GM15510 (cell line): ENCODE measurements around the gene CHAT.

Experiments used
- POLR2A ChIP-seq: IDR thresholded peaks from 3 replicates; pipeline ENCODE4 v1.6.1; 2011; ENCODE audit warnings: borderline replicate concordance; ENCODE audit not compliant: insufficient read length; ENCODE audit errors: extremely low read depth

Gene CHAT

DNA sequence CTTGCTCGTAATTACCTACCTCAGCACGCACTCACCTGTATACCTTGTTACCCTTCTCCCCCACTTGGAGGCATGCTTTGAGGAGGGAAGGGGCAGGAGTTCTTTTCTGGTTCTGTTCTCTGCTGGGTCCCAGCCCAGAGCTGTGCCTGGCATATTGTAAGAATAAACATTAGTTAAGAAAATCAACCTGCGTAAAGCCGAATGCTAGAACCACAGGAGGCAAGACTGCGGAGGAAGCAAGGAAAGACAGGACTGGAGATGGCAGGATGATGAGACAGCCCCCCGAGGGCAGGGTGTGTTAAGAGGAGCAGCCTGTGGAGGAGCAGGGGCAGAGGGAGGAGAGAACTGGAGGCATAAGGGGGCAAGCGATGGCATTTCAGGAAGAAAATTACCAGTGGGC, 75.1 kb downstream of the CHAT start:
- TF ChIP-seq POLR2A, result no peak

DNA sequence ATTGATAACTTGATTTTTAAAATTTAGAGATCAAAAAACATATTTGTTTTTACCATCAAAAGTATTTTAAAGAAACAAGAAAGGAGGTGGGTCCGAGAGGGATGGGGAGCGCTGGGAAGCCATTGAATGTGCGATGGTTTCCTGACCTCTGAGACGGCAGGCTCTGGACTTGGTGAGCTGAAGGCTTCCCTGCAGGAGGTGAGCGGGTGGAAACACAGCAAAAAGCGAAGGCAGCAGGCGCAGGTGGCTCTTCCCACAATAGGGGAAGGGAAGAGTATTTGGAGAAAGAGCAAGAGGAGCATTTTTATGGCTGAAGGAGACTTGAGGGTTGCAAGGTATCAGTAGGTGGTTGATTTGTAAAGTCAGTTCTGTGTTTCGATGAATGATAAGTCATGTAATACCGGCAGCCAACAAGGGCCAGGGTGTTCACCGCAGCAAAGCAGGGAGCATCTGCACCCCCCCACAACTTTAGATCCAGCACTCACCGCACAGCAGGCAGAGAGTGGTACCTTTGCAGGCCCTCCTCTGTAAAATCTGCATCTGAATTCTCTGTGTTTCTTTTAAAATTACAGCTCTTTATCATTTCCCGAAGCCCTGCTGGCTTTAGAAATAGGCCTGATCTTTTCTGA, 76.2 kb downstream of the CHAT start:
- TF ChIP-seq POLR2A, result no peak

DNA sequence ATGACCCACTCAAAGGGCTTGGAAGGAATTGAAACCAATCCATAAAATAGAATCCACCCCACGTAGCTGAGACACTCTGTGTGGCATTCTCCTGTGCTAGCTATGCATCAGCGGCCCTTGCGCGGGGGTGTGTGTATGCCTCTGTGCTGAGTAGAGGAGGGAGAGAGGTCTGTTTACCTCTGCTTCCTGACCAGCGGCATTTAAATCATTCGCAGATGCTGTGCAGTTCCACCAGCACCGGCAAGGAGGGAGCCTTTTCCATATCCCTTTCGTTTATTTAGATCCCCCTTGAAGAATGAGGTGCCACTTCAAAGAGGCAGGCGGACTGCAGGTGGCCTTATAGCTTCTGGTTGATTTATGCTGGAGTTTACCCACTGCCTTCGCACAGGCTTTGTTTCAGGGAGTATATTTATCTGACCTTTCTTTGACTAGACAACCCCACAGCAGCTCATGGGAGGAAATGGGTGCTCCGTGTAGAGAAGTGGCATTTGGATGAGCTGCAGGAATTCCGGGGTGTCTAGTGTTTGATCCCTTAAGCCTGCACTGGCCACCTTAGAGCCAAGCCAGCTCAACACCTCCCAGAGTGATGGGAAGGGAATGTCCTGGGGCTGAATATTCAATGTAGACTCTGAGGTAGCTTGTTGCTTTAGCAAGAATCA, 77.0 kb downstream of the CHAT start:
- no peak for TF ChIP-seq POLR2A

DNA sequence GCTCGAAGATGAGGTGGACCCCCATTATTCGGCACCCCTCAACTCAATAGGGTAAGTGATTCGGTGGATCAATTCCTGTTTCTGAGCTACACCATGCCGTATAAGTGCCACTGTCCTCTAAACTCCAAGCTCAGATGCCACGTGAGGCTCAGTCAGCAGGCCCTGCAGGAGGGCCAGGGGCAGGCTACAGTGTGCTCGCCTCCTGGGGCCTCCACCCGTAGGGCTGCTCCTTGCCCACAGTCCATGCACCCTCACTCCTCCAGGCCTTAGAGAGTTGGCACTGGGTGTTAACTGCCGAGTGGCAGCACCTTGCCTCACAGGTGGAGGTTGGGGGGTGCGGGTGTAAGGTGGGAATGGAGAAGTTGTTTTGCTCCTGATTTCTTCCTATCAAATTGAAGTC, 77.8 kb downstream of the CHAT start:
- TF ChIP-seq POLR2A, result no peak

DNA sequence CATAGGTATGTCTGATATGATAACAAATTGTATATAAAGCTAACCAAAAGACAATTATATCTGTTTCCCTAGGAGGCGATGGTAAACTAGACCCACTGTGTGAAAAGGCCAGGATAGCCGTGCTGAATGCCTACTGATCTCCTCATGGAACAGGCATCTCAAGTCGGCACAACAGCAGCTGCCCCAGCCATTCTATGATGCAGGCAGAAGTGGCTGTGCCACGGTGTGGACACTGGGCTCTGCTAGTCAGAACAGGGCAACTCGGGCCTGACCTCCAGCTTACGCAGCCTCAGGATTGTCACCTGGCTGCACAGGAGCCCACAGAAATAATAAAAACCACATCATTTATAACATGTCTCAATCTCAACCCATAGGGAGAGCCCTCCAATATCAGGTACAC, 80.6 kb downstream of the CHAT start:
- TF ChIP-seq POLR2A, result no peak

DNA sequence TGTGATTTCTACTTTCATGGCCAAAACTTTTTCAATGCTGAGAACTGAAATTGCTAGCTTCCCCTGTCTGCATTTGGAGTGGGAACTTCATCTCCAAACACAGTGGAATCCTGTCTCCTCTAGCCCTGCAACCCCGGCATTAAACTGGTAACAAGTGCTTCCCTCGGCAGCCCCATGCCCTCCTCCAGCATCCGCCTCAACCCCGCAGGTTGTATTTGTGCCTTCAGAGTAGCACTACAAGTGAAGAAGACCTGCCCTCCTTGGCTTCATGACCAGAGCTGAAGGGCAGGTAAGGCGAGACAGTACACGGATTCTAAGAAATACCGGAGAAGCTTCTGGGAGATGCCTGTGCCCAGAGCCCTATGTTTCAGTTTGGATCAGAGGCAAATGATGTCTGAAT, 82.5 kb downstream of the CHAT start:
- no peak for TF ChIP-seq POLR2A

DNA sequence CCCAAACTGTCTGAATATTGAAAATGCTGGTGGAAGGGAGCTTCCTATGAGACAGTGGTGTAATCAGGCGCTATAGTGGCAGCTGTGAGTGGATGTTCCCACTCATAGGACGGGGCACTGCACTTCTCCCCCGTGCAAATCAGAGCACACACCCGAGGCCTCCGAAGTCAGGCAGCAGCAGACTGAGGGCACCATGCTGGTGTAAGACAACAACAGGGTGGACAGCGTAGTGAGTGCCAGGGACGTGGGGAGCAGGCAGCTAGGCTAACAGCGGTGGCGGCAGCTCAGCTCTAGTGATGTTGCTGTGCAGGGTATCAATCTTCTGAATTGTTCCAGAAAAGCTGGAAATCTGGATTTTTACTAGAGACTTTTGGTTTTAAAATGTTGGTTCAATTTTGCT, 84.8 kb downstream of the CHAT start:
- TF ChIP-seq POLR2A, result no peak

DNA sequence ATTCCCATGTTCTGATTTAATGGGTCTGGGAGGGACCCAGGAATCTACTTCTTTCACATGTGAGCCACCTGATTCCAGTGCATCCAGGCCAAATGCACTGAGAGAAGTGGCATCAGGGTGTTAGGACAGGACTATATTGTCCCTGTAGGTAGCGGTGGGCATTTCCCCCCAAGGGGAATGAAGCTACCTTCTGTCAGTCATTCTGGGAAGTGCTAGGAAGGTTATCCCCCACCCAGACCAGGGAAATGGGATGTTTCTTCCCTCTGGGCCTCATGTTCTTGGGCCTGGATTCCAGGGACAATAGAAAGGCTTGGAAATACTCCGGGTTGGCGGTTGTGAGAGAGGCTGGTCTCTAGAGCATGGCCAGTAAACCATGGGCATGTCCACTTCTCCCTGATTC, 86.4 kb downstream of the CHAT start:
- no peak for TF ChIP-seq POLR2A

DNA sequence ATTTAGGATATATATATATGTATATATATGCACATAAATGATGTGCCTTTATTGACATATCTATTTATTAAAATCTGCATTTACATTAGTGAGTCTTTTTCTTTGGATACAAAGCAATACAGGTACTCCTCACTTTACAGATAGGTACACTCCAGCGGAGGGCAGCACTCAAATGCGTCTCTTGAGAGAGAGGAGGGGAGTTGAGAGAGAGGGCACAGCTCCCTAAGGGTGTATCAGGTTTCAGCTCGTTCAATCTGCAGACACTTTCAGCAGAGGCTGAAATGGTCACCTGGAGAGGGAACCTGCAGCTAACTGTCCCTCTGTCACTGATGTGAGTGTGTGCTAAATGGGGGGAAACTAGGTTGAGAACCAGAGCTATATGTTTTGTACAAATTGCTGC, 87.2 kb downstream of the CHAT start:
- TF ChIP-seq POLR2A, result no peak

DNA sequence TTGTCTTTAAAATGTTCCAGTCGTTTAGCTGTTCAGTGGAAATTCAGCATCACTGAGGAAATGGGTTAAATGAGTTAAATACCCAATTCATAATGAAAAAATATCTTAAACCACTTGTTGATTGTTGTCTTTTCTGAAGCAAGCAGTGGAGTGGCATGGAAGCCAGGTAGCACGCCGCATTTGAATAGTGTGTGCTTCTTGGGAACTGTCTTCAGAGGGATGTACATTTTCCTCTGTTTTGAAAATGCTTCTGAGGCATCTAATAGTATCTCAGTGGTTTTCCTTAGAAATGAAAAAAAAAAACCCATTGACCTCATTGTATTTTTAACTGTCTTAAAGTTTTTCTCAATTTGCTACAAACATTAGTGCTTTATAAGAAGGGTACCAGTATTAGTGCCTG, 93.7 kb downstream of the CHAT start:
- no peak for TF ChIP-seq POLR2A

DNA sequence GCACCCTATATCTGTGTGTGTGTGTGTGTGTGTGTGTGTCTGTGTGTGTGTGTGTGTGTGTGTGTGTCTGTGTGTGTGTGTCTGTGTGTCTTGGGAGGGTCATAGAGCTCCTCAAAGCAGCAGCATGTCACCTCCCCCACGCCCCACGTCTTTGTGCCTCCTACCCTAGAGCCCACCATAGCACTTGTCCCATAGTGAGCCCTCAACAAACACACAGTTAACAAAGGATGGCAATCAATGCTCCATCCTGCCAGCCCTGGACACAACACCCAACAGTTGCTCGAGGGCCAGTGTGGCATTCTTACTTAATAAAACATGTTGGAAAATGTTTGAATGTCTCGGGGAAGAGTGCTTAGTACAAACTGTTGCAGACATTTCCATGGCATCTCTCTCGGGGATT, 96.1 kb downstream of the CHAT start:
- TF ChIP-seq POLR2A, result no peak

DNA sequence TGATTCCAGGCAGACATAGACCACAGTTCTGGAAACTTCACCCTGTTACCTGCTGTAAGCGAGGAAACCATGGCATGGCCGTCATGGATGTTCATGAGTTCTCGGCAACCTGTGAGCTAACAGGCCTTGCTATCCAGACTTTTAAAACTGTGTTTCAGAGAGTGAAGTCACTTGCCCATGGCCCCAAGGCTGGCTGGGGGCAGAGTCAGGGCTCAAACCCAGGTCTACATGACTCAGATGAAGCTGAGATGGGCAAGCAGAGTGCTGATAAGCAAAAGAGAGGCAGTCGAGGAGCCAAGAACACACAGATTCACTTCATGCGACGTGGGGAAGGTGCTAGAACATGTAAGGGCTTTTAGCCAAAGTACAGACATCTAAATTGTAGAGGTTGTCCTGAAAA, 97.1 kb downstream of the CHAT start:
- TF ChIP-seq POLR2A, result no peak

DNA sequence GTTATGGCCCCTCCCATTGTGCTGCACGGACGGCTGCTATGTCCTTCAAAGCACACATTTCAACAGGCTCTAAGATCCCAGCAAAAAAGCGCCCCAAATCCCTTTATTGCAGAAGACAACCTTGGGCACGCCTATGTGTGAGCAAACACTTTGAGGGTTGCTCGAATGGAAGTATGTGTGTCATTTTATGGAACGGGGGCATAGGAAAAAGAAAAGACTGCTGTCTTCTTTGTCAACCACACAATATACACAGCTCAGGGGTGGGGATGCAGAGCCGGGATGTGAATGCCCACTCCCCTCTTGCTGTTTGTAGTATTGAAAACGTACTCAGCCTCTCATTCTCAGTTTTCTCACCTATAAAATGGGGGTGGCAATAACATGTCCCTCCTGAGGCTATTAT, 97.6 kb downstream of the CHAT start:
- no peak for TF ChIP-seq POLR2A

DNA sequence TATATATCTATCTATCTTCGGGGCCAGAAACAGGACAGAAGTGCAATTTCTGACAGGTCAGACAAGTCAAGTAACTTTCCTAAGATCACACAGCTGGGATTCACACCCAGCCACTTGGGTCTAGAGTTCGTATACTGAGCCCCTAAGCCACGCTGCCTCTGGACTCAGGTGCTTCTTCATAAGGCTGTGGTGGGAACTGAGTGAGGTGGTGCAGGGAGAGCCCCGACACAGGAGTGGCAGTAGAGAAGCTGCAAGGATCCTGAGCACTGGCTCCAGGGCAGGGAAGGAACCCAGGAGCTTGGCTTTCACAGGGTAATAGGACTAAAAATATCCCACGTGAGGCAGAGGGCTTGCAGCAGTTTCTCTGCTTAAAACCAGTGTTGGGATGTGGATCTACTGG, 99.4 kb downstream of the CHAT start:
- TF ChIP-seq POLR2A, result no peak
